AG20443 (cell line): ENCODE results near the gene CGGBP1.

Experiments
- DNase-seq: peaks from one replicate; pipeline ENCODE4 v3.0.0; 2012; ENCODE audit warnings: low spot score, mixed read lengths

CGGBP1 gene, protein sequence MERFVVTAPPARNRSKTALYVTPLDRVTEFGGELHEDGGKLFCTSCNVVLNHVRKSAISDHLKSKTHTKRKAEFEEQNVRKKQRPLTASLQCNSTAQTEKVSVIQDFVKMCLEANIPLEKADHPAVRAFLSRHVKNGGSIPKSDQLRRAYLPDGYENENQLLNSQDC

GRCh38 chr3:88058581-88059379, at the start of gene CGGBP1, which contains the start of gene ZNF654:
TSS of gene CGGBP1 (minus strand) at chr3:88059005. CDS start at chr3:88055976, 3,029 bp downstream.
TSS of gene ZNF654 (plus strand) at chr3:88059255. CDS start at chr3:88059320, 65 bp downstream.
- DNase-seq = peak; percentile 97

- peak; percentile 6 for DNase-seq
Observed at GRCh38 chr3:88105325-88105724, 46.5 kb upstream of the CGGBP1 start.

GRCh38 chr3:88101142-88101541, 42.3 kb upstream of the CGGBP1 start:
- no peak for DNase-seq

DNA sequence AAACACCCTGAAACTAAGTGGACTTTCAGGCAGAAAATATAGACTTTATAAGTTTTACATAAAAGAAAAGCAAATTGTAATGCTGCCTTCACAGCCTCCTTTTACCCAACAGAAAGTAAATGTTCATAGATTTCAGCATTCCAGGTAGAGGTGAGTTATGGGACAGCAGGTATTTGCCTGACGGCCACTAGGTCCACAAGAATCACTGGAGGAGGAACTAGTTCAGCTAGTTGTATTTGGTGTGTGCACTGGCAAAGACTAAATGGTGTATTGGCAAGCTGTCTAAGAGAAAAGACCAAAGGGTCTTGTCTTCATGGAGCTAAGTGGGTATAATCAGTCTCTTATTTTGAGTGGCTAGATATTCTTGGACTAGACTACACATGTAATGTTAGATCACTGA, 34.5 kb upstream of the CGGBP1 start:
- no peak for DNase-seq

DNA sequence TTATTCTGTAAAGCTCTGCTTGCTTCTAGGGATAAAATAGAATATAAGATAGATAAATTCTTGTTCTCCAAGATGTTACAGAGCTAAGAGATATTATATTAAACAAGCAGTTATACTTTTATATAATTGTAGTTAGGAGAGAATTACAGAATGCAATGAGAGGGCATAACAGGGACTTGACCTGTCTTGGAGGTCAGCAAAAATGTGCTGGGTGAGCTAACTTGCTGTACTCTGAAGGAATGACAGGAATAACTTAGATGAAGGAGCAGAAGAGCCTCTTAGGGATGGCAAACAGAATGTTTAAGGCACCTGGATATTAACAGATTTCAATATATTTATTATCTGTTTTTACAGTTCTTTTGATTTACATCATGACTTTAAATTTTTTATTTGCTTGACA, 33.5 kb upstream of the CGGBP1 start:
- DNase-seq = no peak

GRCh38 chr3:88090681-88091080, 31.9 kb upstream of the CGGBP1 start:
- no peak for DNase-seq

DNA sequence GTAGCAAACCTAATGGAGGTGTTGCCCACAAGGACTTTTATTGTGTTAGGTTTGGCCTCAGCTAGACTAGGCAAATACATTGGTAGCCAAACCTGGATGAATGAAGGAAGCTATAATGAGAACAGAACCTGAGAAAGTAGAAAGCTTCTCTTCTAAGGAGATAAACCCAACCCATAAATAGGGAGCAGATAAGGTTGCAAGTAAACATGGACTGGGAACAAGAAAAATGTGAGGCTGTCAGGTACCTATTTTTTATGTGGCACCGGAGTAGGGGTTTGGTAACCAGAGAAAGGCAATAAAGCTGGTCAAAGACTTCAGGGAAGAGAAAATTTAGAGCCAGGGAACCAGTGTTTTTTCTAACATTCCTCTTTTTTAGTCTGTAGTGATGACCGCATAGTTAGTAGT, 25.3 kb upstream of the CGGBP1 start:
- no peak for DNase-seq

DNA sequence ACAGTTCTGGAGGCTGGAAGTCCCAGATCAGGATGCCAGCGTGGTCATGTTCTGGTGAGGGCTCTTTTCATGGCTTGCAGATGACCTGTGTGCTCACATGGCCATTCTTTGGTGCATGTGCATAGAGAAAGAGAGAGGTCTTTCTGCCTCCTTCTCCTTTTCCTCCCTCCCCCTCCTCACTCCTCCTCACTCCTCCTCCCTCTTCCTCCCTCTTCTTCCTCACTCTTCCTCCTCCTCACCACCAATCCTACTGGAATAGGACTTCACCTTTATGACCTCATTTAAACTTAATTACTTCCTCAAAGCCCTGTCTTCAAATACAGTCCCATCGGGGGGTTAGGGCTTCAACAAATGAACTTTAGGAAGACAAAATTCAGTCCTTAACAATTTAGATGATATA, 24.0 kb upstream of the CGGBP1 start:
- no peak for DNase-seq

- DNase-seq = no peak
Observed at GRCh38 chr3:88078932-88079331, 20.1 kb upstream of the CGGBP1 start.

- DNase-seq = no peak
Observed at GRCh38 chr3:88076712-88077111, 17.9 kb upstream of the CGGBP1 start.

GRCh38 chr3:88075497-88075896, 16.7 kb upstream of the CGGBP1 start:
- DNase-seq = no peak

DNA sequence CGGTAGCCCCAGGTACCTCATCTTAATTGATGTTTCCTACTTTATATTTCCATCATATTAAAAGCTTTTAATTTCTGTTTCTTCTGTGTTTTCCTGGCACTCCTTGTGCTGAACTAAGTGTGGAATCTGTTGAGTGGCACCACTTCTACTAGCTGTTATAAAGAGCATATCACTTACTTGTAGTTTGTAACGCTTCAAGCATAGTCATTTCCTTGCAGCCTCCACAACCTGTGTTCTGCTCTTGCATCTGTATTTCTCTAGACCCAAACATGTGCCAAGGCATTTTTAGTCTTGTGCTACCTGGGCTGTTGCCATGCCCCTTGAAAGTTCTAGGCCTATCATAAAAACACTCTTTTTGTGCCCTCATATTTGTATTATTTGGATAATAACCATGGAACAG, 16.3 kb upstream of the CGGBP1 start:
- no peak for DNase-seq

GRCh38 chr3:88061746-88062145, 2.9 kb upstream of the CGGBP1 start:
- no peak for DNase-seq

- peak; percentile 17 for DNase-seq
Observed at GRCh38 chr3:88059380-88060170, 770 bp upstream of the CGGBP1 start.

DNA sequence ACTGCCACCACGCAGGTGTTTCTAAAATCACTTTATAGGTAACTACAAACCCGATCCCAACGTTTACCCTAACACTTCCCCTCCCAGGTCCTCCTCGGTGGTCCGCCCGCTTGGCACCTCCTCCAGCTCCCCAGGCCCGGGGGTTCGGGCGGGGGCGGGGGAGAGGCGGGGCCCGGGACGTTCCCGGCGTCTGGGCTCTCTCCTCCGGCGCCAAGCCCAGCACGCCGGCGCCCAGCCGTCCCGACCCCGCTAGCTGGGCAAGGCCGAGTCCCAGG, 562 bp downstream of the CGGBP1 start:
- DNase-seq = no peak

DNA sequence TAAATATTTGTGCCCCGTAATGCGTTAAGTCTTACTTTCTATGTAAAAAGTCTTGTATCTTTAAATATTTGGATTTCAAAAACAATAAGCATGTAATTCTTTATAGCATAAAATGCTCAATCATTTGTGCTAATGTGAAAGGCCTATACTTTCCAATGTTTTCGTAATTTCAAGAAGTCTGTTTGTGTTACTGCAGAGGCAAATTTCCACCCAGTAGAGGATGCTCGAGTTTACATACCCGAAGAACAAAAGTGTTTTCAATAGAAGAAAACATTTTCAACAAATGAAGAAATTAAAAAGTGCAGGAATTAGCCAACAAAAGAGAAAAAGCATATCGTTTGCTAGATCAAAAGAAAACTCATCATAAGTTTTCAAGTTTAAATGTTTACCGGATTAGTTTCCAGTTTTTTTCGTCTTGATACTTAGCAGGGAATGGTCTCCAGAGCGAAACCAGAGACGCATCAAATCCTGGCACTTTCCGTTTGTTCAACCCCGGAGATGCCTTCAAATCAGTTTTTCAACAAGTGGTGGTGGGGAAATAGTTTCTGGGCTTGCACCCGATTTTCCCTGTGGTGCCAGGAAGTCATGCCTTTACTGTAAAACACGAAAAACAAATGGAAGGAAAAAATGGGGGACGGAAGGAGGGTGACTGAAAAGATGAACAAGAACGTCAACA, 1.0 kb downstream of the CGGBP1 start:
- DNase-seq = no peak

- DNase-seq = no peak
Observed at GRCh38 chr3:88046766-88047165, 12.0 kb downstream of the CGGBP1 start.

GRCh38 chr3:88044411-88044810, 14.4 kb downstream of the CGGBP1 start:
- DNase-seq = no peak

DNA sequence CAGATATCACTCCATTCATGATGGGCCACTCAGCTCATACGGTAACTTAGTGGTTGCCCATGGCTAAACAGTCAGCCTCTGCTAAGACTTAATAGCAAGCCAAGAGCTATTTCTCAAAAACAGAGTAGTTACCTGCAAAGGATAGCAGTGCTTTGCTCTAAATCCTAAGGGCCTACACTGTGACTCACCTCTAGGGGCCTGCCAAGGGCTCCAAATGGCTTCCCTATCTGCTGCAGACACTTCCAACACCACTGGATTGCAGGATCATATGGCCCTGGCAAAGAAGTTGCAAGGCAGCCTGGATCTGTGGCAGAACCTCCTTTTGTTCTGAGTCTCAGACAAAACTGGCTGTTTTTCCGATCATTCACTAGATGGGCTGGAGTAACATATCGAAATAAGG, 17.8 kb downstream of the CGGBP1 start:
- DNase-seq = no peak

- DNase-seq = no peak
Observed at GRCh38 chr3:88040529-88040928, 18.3 kb downstream of the CGGBP1 start.

DNA sequence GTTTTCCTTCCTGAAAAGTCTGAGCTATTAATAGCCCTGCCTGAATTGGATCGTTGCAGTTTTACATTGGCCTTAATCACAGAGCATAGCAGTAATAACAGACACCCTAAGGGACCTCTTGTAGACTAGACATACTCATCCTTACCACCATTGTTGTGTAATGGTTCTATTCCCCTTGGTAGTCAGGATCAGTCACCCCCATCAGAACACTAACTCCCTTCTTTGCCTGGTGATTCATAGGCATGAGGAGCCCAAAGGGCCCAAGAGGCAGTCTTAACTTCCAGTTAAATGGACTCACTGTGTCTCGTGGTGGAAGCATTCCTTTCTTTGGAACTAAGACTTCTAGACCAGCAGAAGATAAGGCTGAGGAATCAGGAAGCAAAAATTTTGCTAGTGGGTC, 20.2 kb downstream of the CGGBP1 start:
- DNase-seq = peak; percentile 33

- DNase-seq = no peak
Observed at GRCh38 chr3:88036221-88036620, 22.6 kb downstream of the CGGBP1 start.
